HG03064 (cell line): ENCODE measurements around the gene ETV1.

Experiments
- ATAC-seq: cut with Tn5 transposase; IDR thresholded peaks from one replicate; pipeline ENCODE4 v1.9.1; 2021; ENCODE audit warnings: low read depth; ENCODE audit not compliant: unreplicated experiment

The ETV1 gene

DNA sequence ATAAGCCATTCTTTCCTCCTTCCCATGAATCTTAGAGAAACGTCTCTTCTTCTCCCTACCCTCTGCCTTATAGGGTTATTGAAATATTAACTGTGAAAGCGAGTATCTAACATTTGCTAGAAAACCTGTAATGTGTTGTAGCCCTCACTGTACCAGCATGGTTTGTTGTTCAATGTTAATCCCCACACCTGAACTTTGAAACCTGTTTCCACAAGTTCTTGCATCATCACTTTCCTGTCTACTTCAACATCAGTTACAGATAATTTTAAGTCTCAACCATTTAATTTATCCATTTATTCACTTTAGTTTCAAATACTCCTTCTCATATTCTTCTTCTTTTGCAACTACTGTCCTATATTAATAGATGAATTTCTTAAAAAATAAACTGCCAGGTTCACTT lies 148.2 kb downstream of the ETV1 start:
- no peak for ATAC-seq
